Left ventricle myocardium inferior (tissue), 1 donor: ENCODE data around the gene ARHGAP20. TPM values are rescaled to one million over a fixed set of nuclear protein-coding genes. Genes with fewer than 3 reads are reported as not detected.

Source experiments
- DNase-seq: peaks from one replicate; pipeline ENCODE4 v3.0.0-alpha.2; 2020
- H3K27ac ChIP-seq: fragments of 200-600 bp; replicated peaks from 2 replicates; pipeline ENCODE4 v1.8.0; 2021
- H3K27me3 ChIP-seq: fragments of 200-600 bp; 2 replicates; pipeline ENCODE4 v1.8.0; 2021; ENCODE audit warnings: low read depth
- H3K36me3 ChIP-seq: fragments of 200-600 bp; 2 replicates; pipeline ENCODE4 v1.8.0; 2021
- H3K4me1 ChIP-seq: fragments of 200-600 bp; 2 replicates; pipeline ENCODE4 v1.8.0; 2021
- H3K4me3 ChIP-seq: fragments of 200-600 bp; 2 replicates; pipeline ENCODE4 v1.8.0; 2021; ENCODE audit warnings: mild to moderate bottlenecking, moderate library complexity
- H3K9me3 ChIP-seq: fragments of 200-600 bp; replicated peaks from 2 replicates; pipeline ENCODE4 v1.8.0; 2021
- CTCF ChIP-seq: fragments of 200-600 bp; IDR thresholded peaks from 2 replicates; pipeline ENCODE4 v1.8.0; 2021; ENCODE audit warnings: antibody characterized with exemption, mild to moderate bottlenecking, borderline replicate concordance
- intact Hi-C: fragments of 100-400 bp; cut with micrococcal nuclease; formaldehyde crosslinking; loops from one replicate; pipeline ENCODE4 v1.11.0; 2022
- total RNA-seq: library from RNA; stranded (reverse); fragmentation: NEBNext Ultra II Directional; extraction: Animal tissue kit (Norgen Biotek cat#: 25700); gene quantifications from one replicate; pipeline ENCODE4 v1.2.1, GENCODE V29; 2021
- donor health status: DM: no; HTN: yes; CAD: no; lungs with severe emphysema.

Gene ARHGAP20
- total RNA-seq, 1 donor from 2014 or later: 0.16 TPM

- H3K4me1 ChIP-seq: peaks cover 27% of the 10 kb centered on the region
- no peak overlapping the region for H3K4me3 ChIP-seq
- intact Hi-C loops: no loop called here
- no peak overlapping the region for H3K27ac ChIP-seq
- no peaks in the 10 kb centered on the region for H3K36me3 ChIP-seq
- peaks cover 81% of the 10 kb centered on the region for H3K27me3 ChIP-seq
- TF ChIP-seq CTCF: no peak
- DNase-seq: no peak
- no peaks in the 10 kb centered on the region for H3K9me3 ChIP-seq
Measured at GRCh38 chr11:110715541-110715940, 3.3 kb upstream of the ARHGAP20 start.

GRCh38 chr11:110713449-110713776 is 1.2 kb upstream of the ARHGAP20 start:
- Histone ChIP-seq H3K4me1 (peaks cover 27% of the 10 kb centered on the region), H3K36me3 (no peaks in the 10 kb centered on the region), H3K27ac (no peak overlapping the region), H3K9me3 (no peaks in the 10 kb centered on the region), H3K27me3 (peaks cover 99% of the 10 kb centered on the region), H3K4me3 (peak overlapping the region; percentile 68)
- TF ChIP-seq CTCF: no peak
- intact Hi-C loops: no loop called here
- DNase-seq: no peak

- H3K27ac ChIP-seq: no peak overlapping the region
Measured at GRCh38 chr11:110712659-110713448, 617 bp upstream of the ARHGAP20 start.

GRCh38 chr11:110711448-110711775 is 825 bp downstream of the ARHGAP20 start:
- Histone ChIP-seq H3K4me1 (peaks cover 27% of the 10 kb centered on the region), H3K9me3 (no peaks in the 10 kb centered on the region), H3K36me3 (no peaks in the 10 kb centered on the region), H3K4me3 (peak overlapping the region; percentile 68), H3K27me3 (peaks cover 87% of the 10 kb centered on the region), H3K27ac (no peak overlapping the region)
- intact Hi-C loops: no loop called here
- no peak for TF ChIP-seq CTCF
- DNase-seq: no peak

More at GRCh38 chr11:110712659-110713448, 617 bp upstream of the ARHGAP20 start:
- Histone ChIP-seq H3K27me3 (peaks cover 99% of the 10 kb centered on the region), H3K4me3 (peak overlapping the region; percentile 68), H3K36me3 (no peaks in the 10 kb centered on the region), H3K4me1 (peaks cover 27% of the 10 kb centered on the region), H3K9me3 (no peaks in the 10 kb centered on the region)
- TF ChIP-seq CTCF: no peak
- intact Hi-C loops: no loop called here
- DNase-seq: no peak

- intact Hi-C loops: no loop called here
- Histone ChIP-seq H3K27ac (no peak overlapping the region), H3K9me3 (no peaks in the 10 kb centered on the region), H3K36me3 (no peaks in the 10 kb centered on the region), H3K4me1 (peaks cover 27% of the 10 kb centered on the region), H3K27me3 (peaks cover 81% of the 10 kb centered on the region), H3K4me3 (peak overlapping the region; percentile 68)
- TF ChIP-seq CTCF: no peak
- peak; percentile 23 for DNase-seq
Measured at GRCh38 chr11:110710628-110711381, 1.4 kb downstream of the ARHGAP20 start.
